ENCODE measurements around the gene SCNN1A.

The SCNN1A gene

DNA sequence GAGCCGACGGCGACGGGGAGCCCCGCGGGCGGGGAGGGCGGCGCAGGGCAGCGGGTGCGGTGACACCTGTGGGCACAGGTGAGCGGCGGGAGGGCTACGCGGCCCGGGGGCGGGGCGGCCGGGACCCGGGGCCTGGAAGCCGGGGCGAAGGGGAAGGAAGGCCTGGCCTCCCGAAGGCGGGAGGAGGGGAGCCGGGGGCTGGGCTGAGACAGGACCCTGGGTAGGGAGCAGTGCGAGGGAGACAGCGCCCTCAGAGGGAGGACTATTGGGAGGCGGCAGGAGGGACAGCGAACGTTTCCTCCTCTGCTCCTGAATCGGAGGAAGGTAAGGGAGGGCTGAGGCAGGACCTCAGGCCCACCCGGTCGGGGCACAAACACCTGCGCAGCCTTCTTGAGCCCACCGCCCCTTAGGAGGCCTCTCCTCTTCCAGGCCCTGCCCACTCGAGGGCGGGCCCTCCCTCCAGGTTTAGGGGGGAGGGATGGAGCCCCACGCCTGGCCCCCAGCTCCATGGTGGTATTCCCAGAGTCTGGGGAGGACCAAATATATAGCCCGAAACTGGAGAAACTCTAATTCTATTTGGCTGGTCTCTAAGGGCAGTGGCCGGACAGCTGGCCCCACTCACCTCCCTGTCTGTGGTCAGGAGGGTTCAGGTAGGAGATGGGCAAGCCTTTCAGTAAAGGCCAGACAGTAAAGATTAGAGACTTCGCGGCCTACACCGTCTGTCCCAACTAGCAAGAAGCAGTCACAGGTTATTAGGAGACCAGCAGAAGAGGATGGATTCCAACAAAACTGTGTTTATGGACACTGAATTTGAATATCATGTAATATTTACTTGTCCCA, 64.4 kb downstream of the SCNN1A start:
- TF ChIP-seq, protein P1, sequence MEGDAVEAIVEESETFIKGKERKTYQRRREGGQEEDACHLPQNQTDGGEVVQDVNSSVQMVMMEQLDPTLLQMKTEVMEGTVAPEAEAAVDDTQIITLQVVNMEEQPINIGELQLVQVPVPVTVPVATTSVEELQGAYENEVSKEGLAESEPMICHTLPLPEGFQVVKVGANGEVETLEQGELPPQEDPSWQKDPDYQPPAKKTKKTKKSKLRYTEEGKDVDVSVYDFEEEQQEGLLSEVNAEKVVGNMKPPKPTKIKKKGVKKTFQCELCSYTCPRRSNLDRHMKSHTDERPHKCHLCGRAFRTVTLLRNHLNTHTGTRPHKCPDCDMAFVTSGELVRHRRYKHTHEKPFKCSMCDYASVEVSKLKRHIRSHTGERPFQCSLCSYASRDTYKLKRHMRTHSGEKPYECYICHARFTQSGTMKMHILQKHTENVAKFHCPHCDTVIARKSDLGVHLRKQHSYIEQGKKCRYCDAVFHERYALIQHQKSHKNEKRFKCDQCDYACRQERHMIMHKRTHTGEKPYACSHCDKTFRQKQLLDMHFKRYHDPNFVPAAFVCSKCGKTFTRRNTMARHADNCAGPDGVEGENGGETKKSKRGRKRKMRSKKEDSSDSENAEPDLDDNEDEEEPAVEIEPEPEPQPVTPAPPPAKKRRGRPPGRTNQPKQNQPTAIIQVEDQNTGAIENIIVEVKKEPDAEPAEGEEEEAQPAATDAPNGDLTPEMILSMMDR (IDR thresholded peaks at IDR 0.05): no peak
- no peaks in the 10 kb centered on the region for H3K9me3 ChIP-seq (ENCODE audit: control insufficient read depth, low read length)
- no peak overlapping the region for H3K9ac ChIP-seq
- H3K4me1 ChIP-seq: peaks cover 10% of the 10 kb centered on the region
- H2AFZ ChIP-seq: peak overlapping the region; percentile 69
- H3K27ac ChIP-seq: no peak overlapping the region
- H3K79me2 ChIP-seq: no peaks in the 10 kb centered on the region
- H3K36me3 ChIP-seq (ENCODE audit: control insufficient read depth, insufficient read depth, low read length): no peaks in the 10 kb centered on the region
- peak overlapping the region; percentile 53 for H3K4me3 ChIP-seq (ENCODE audit: low read depth, low read length)
- H3K27me3 ChIP-seq (ENCODE audit: control insufficient read depth, insufficient read depth, low read length): no peaks in the 10 kb centered on the region
- H3K4me2 ChIP-seq (ENCODE audit: low read length): peak overlapping the region; percentile 77

DNA sequence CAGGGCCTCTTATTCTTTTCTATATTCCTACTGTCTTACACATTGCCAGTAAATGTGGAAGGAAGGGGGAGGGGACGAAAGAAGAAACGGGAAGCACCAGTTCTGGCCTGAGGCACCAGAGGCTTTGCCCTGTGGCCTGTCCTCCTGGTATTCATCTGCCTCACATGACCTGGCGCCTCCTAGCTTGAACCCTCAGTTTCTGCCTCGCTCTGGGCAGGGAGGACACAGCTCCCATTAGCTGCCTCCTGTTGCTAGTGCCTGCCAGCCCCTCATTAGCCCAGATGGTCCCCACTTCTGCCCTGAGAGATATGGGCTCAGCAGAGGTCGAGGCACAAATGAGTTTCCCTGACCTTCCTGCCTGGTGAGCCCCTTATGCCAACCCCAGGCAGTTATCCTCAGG, 67.8 kb downstream of the SCNN1A start:
- Histone ChIP-seq H3K4me1 (peaks cover 5% of the 10 kb centered on the region), H3K4me3 (ENCODE audit: low read depth, low read length) (no peak overlapping the region), H3K27me3 (ENCODE audit: control insufficient read depth, insufficient read depth, low read length) (no peaks in the 10 kb centered on the region), H3K4me2 (ENCODE audit: low read length) (no peak overlapping the region), H3K9ac (no peak overlapping the region), H3K27ac (no peak overlapping the region), H3K79me2 (no peaks in the 10 kb centered on the region), H3K9me3 (ENCODE audit: control insufficient read depth, low read length) (no peaks in the 10 kb centered on the region), H2AFZ (no peak overlapping the region), H3K36me3 (ENCODE audit: control insufficient read depth, insufficient read depth, low read length) (no peaks in the 10 kb centered on the region)
- TF ChIP-seq, protein P1 (IDR thresholded peaks at IDR 0.05): no peak

DNA sequence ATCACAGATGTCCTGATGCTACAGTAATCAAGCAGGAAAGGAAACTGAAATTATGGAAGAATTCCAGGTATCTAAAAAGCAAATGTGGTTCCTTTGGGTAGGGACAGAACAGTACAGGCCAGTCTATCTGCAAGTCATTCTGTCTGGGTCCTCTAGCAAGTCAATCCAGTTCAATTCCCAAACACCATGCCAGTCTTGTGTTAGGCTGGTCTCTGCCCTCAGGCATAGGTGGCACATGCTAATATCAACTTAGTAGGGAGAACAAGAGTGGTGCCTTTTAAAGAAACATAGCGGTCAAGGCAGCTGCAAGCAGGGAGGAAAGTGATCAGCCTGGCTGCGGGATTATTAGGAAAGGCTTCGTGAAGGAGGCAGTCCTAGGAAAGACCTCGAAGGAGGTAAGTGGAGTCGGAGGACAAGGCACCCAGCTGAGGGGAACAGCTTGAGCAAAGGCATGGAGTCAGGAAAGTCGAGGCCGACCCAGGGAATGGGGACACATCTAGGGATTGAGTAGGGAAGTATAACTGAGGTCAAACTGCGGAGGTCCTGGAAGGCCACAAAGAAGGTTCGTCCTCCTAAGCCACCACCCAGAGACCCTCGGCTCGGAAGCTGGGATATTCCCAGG, 68.7 kb downstream of the SCNN1A start:
- no peaks in the 10 kb centered on the region for H3K9me3 ChIP-seq (ENCODE audit: control insufficient read depth, low read length)
- no peak overlapping the region for H3K4me3 ChIP-seq (ENCODE audit: low read depth, low read length)
- no peaks in the 10 kb centered on the region for H3K36me3 ChIP-seq (ENCODE audit: control insufficient read depth, insufficient read depth, low read length)
- no peak overlapping the region for H2AFZ ChIP-seq
- H3K4me1 ChIP-seq: peaks cover 5% of the 10 kb centered on the region
- H3K4me2 ChIP-seq (ENCODE audit: low read length): no peak overlapping the region
- no peaks in the 10 kb centered on the region for H3K79me2 ChIP-seq
- H3K27me3 ChIP-seq (ENCODE audit: control insufficient read depth, insufficient read depth, low read length): no peaks in the 10 kb centered on the region
- no peak overlapping the region for H3K9ac ChIP-seq
- H3K27ac ChIP-seq: no peak overlapping the region
- TF ChIP-seq, protein P1 (IDR thresholded peaks at IDR 0.05): no peak

DNA sequence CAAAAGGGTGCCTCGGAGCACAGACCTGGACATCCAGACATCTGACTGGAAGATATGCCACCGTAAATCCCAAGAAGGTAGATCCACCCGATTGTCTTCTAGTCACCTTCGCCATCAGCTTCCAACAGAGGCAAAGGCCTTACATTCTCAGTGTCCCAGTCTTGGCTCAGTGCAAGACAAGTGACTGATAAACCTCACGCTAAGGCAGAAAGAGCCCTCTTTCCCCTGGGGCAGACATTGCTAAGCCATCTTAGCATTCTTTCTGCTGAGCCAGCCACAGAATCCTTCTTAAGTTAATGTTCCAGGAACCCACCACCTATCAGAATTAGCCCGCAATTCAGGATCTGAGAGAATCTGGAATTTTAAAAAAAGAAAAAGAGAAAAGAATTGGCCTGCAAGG, 69.2 kb downstream of the SCNN1A start:
- Histone ChIP-seq H3K79me2 (no peaks in the 10 kb centered on the region), H3K4me2 (ENCODE audit: low read length) (no peak overlapping the region), H3K27ac (no peak overlapping the region), H3K9ac (no peak overlapping the region), H2AFZ (no peak overlapping the region), H3K27me3 (ENCODE audit: control insufficient read depth, insufficient read depth, low read length) (no peaks in the 10 kb centered on the region), H3K4me1 (peaks cover 3% of the 10 kb centered on the region), H3K36me3 (ENCODE audit: control insufficient read depth, insufficient read depth, low read length) (no peaks in the 10 kb centered on the region), H3K9me3 (ENCODE audit: control insufficient read depth, low read length) (no peaks in the 10 kb centered on the region), H3K4me3 (ENCODE audit: low read depth, low read length) (no peak overlapping the region)
- TF ChIP-seq, protein P1 (IDR thresholded peaks at IDR 0.05): no peak

All from parathyroid adenoma (tissue), 2 donors.